Colonic mucosa (tissue), 4 donors: ENCODE measurements around the gene AGR3. TPM values are rescaled to one million over a fixed set of nuclear protein-coding genes. Genes with fewer than 3 reads are reported as not detected.

Experiments
- DNase-seq: peaks from one replicate; pipeline ENCODE4 v3.0.0-alpha.2; 2020
- H3K27ac ChIP-seq: fragments of 200-600 bp; one replicate; pipeline ENCODE4 v1.8.0; 2021
- H3K27me3 ChIP-seq: fragments of 200-600 bp; one replicate; pipeline ENCODE4 v1.8.0; 2021
- H3K36me3 ChIP-seq: fragments of 200-600 bp; one replicate; pipeline ENCODE4 v1.8.0; 2021
- H3K4me1 ChIP-seq: fragments of 200-600 bp; one replicate; pipeline ENCODE4 v1.8.0; 2021; ENCODE audit warnings: mild to moderate bottlenecking
- H3K4me3 ChIP-seq: fragments of 200-600 bp; one replicate; pipeline ENCODE4 v1.8.0; 2021
- H3K9ac ChIP-seq, 2 donors: one replicate each; pipeline ENCODE4 v1.7.0; 2013; ENCODE audit warnings: control low read depth in 2 of 2, low read depth in 2 of 2, low read length in 2 of 2
- H3K9me3 ChIP-seq: fragments of 200-600 bp; one replicate; pipeline ENCODE4 v1.8.0; 2021
- CTCF ChIP-seq: fragments of 200-600 bp; IDR thresholded peaks from one replicate; pipeline ENCODE4 v1.8.0; 2022; ENCODE audit warnings: antibody characterized with exemption, mild to moderate bottlenecking
- intact Hi-C: fragments of 100-400 bp; cut with DNase I; formaldehyde crosslinking; loops from one replicate; pipeline ENCODE4 v1.14.1; 2022
- total RNA-seq, 2 donors: library from RNA; stranded (reverse); fragmentation: NEBNext Ultra II Directional in 1 of 2; extraction: Animal tissue kit (Norgen Biotek cat#: 25700) in 1 of 2; gene quantifications; one replicate each; pipeline ENCODE4 v1.2.1, GENCODE V29; 2021
- donor health status: healthy.
- donor health status: DM: no; HTN: no; CAD: no.
- donor health status: DM: no; HTN: no; CAD: no.

The AGR3 gene
- total RNA-seq, 2 donors from 2014 or later = 144 to 197 TPM

- H3K27me3 ChIP-seq = no peaks in the 10 kb centered on the region
- H3K4me1 ChIP-seq = no peaks in the 10 kb centered on the region
- H3K36me3 ChIP-seq = no peaks in the 10 kb centered on the region
- TF ChIP-seq CTCF = no peak
- no peak for DNase-seq
- H3K9me3 ChIP-seq = no peaks in the 10 kb centered on the region
- no peak overlapping the region for H3K9ac ChIP-seq
- H3K27ac ChIP-seq = no peak overlapping the region
- intact Hi-C loops = no loop called here
- H3K4me3 ChIP-seq = no peak overlapping the region
Measured at GRCh38 chr7:16900209-16900768, 18.5 kb upstream of the AGR3 start.

- H3K4me1 ChIP-seq = no peaks in the 10 kb centered on the region
- no peak overlapping the region for H3K4me3 ChIP-seq
- no peak for TF ChIP-seq CTCF
- H3K9me3 ChIP-seq = no peaks in the 10 kb centered on the region
- H3K36me3 ChIP-seq = no peaks in the 10 kb centered on the region
- intact Hi-C loops = loop anchor here (2.0 kb wide), 1 partner anchor 25 kb away; no protein-coding TSS in a partner anchor
- DNase-seq = no peak
- H3K27ac ChIP-seq = no peak overlapping the region
- no peaks in the 10 kb centered on the region for H3K27me3 ChIP-seq
- H3K9ac ChIP-seq = no peak overlapping the region
Measured at GRCh38 chr7:16891874-16892643, 10.3 kb upstream of the AGR3 start.

DNA sequence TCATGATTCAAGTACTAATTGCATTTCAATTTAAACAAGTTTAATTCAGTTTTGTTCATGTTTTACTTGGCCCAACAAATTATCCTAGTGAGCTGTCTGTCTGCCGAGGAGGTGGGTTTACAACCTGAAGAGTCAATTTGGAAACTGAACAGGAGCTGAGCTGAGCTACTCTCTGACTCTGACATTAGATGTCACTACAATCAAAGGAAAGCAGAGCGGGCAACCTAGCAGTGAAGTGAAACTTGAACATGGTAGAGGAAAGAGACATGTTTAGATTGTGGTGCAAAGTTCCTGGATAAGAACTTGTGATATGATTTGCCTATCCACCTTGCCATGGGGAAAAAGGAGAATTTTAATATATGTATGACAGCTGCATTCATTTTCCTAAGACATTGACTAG lies 9.6 kb upstream of the AGR3 start:
- intact Hi-C loops = loop anchor here (2.0 kb wide), 1 partner anchor 25 kb away; no protein-coding TSS in a partner anchor
- no peak overlapping the region for H3K4me3 ChIP-seq
- peak; percentile 45 for TF ChIP-seq CTCF
- no peaks in the 10 kb centered on the region for H3K9me3 ChIP-seq
- no peaks in the 10 kb centered on the region for H3K36me3 ChIP-seq
- no peaks in the 10 kb centered on the region for H3K4me1 ChIP-seq
- H3K27ac ChIP-seq = no peak overlapping the region
- H3K9ac ChIP-seq = no peak overlapping the region
- peak; percentile 58 for DNase-seq
- H3K27me3 ChIP-seq = no peaks in the 10 kb centered on the region

DNA sequence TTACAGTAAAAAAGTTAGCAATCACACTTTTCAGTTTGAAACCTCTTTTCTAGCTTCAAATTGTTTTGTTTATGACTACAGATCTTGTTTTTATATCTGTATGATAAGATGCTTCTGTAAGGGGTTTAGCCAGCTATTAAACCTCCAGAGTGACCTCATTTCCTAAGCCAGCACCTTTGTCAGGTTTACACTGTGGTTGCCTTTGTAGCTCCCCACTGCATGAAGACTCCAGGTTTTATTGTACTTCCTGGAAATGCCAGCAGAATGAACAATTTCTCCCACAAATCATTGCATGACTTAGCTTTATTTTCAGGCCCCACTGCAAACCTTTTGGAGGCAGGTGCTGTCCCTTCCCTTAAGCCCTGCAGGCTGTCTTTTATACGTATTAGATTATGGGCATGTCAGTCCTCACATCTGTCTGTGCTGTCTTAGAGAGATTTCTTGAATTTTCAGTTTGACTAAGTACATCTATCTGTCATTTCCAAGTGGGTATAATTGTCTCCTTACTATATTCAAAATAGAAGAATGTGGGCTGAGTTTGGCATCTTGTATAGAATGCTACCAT lies 8.2 kb upstream of the AGR3 start:
- no peak overlapping the region for H3K27ac ChIP-seq

DNA sequence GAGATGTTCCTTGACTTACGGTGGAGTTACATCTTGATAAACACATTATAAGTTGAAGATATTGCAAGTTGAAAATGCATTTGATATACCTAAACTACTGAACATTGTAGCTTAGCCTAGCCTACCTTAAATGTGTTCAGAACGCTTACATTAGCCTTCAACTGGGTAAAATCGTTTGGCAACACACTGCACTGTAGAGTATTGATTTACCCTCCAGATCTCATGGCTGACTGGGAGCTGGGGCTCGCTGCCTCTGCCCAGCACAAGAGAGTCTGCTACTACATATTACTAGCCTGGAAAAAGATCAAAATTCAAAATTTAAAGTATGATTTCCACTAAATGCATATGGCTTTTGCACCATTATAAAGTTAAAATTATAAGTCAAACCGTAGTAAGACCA lies 7.5 kb upstream of the AGR3 start:
- DNase-seq = no peak

More for the DNA sequence above, 8.2 kb upstream of the AGR3 start:
- no peak for TF ChIP-seq CTCF
- Histone ChIP-seq H3K9me3 (no peaks in the 10 kb centered on the region), H3K4me3 (no peak overlapping the region), H3K27me3 (no peaks in the 10 kb centered on the region), H3K9ac (no peak overlapping the region), H3K4me1 (no peaks in the 10 kb centered on the region), H3K36me3 (no peaks in the 10 kb centered on the region)
- DNase-seq = no peak
- intact Hi-C loops = loop anchor here (2.0 kb wide), 1 partner anchor 27 kb away; no protein-coding TSS in a partner anchor

More for the DNA sequence above, 7.5 kb upstream of the AGR3 start:
- Histone ChIP-seq H3K9me3 (no peaks in the 10 kb centered on the region), H3K27ac (no peak overlapping the region), H3K9ac (no peak overlapping the region), H3K36me3 (no peaks in the 10 kb centered on the region), H3K27me3 (no peaks in the 10 kb centered on the region), H3K4me3 (no peak overlapping the region), H3K4me1 (no peaks in the 10 kb centered on the region)
- no peak for TF ChIP-seq CTCF
- intact Hi-C loops = no loop called here
